ENCODE results near the gene BRPF1. TPM values are rescaled to one million over a fixed set of nuclear protein-coding genes. Genes with fewer than 3 reads are reported as not detected.

Gene BRPF1
- total and polyA plus RNA-seq, 10 donors, result 5.5 to 31.9 (median 26.6) TPM

GRCh38 chr3:9779075-9779593 is 47.6 kb downstream of the BRPF1 start:
- no peak for TF ChIP-seq POLR2AphosphoS5 (IDR thresholded peaks at IDR 0.05)
- no peak for TF ChIP-seq POLR2A (IDR thresholded peaks at IDR 0.05)
- TF ChIP-seq CTCF (IDR thresholded peaks at IDR 0.05 in 8 of 11, conservative IDR thresholded peaks at IDR 0.05 in 3 of 11), result no peak
- peak overlapping the region in 6 of 8 donors; percentile 70 to 89 (median 80) for H3K27ac ChIP-seq
- no peaks in the 10 kb centered on the region for H3K27me3 ChIP-seq (replicated peaks in 1 of 7)
- peaks cover 26 to 61% (median 47%) of the 10 kb centered on the region in 6 donors for H3K4me1 ChIP-seq
- peak; percentile 78 for DNase-seq
- 41 to 66% (median 42%) methylated on average over 6 of the region's 6 CpGs for WGBS, 5 donors
- no peak overlapping the region for H3K4me3 ChIP-seq
- intact Hi-C loops (cut with DNase I; ENCODE audit: low total_unique reads), result no loop called here
- peaks cover 0 to 49% (median 26%) of the 10 kb centered on the region in 6 donors for H3K36me3 ChIP-seq
- H3K9me3 ChIP-seq, result no peaks in the 10 kb centered on the region

GRCh38 chr3:9779721-9780457 is 48.4 kb downstream of the BRPF1 start:
- intact Hi-C loops (cut with DNase I; ENCODE audit: low total_unique reads), result no loop called here
- DNase-seq, result peak; percentile 89
- WGBS, 5 donors, result 24 to 39% (median 35%) methylated on average over 8 of the region's 8 CpGs
- Histone ChIP-seq H3K27me3 (replicated peaks in 1 of 7) (no peaks in the 10 kb centered on the region), H3K4me3 (peak overlapping the region in 1 of 8 donors; percentile 37), H3K4me1 (peaks cover 26 to 61% (median 47%) of the 10 kb centered on the region in 6 donors), H3K9me3 (no peaks in the 10 kb centered on the region), H3K36me3 (peaks cover 0 to 57% (median 33%) of the 10 kb centered on the region in 6 donors), H3K27ac (peak overlapping the region; percentile 68 to 89 (median 78))
- TF ChIP-seq CTCF (IDR thresholded peaks at IDR 0.05 in 8 of 11, conservative IDR thresholded peaks at IDR 0.05 in 3 of 11) (no peak), POLR2AphosphoS5 (IDR thresholded peaks at IDR 0.05) (peak in 2 of 3 donors; percentile 57 to 59)

- Histone ChIP-seq H3K27me3 (replicated peaks in 1 of 7) (no peaks in the 10 kb centered on the region), H3K36me3 (peaks cover 0 to 62% (median 39%) of the 10 kb centered on the region in 6 donors), H3K4me1 (peaks cover 26 to 61% (median 47%) of the 10 kb centered on the region in 6 donors), H3K9me3 (no peaks in the 10 kb centered on the region), H3K27ac (peak overlapping the region; percentile 68 to 89 (median 78)), H3K4me3 (peak overlapping the region in 1 of 8 donors; percentile 37)
- WGBS, 5 donors, result 38 to 68% (median 65%) methylated on average over 10 of the region's 10 CpGs
- peak; percentile 85 for DNase-seq
- TF ChIP-seq POLR2A (IDR thresholded peaks at IDR 0.05) (no peak), POLR2AphosphoS5 (IDR thresholded peaks at IDR 0.05) (peak in 1 of 3 donors; percentile 64)
- intact Hi-C loops (cut with DNase I; ENCODE audit: low total_unique reads), result no loop called here
Observed at GRCh38 chr3:9780458-9780812, 48.9 kb downstream of the BRPF1 start.

GRCh38 chr3:9780910-9781309 is 49.4 kb downstream of the BRPF1 start:
- no peak for DNase-seq
- WGBS, 5 donors, result 71 to 80% (median 78%) methylated on average over 4 of the region's 4 CpGs
- intact Hi-C loops (cut with DNase I; ENCODE audit: low total_unique reads), result no loop called here
- Histone ChIP-seq H3K27ac (peak overlapping the region in 7 of 8 donors; percentile 70 to 89 (median 78)), H3K9me3 (no peaks in the 10 kb centered on the region), H3K4me3 (no peak overlapping the region), H3K4me1 (peaks cover 26 to 61% (median 47%) of the 10 kb centered on the region in 6 donors), H3K36me3 (peaks cover 0 to 67% (median 43%) of the 10 kb centered on the region in 6 donors), H3K27me3 (replicated peaks in 1 of 7) (no peaks in the 10 kb centered on the region)
- TF ChIP-seq POLR2AphosphoS5 (IDR thresholded peaks at IDR 0.05), result no peak
- TF ChIP-seq CTCF (IDR thresholded peaks at IDR 0.05 in 8 of 11, conservative IDR thresholded peaks at IDR 0.05 in 3 of 11), result no peak
- TF ChIP-seq POLR2A (IDR thresholded peaks at IDR 0.05), result no peak

All from spleen (tissue), 11 donors.